Liver (tissue), 3 donors: Measurements from ENCODE around the gene NPPC.

Experiments used
- CTCF ChIP-seq: fragments of 150-350 bp; IDR thresholded peaks from 2 replicates; pipeline ENCODE4 v1.5.1; 2017; ENCODE audit warnings: improper control_type of control experiment, low read depth, low read length; ENCODE audit not compliant: missing input control
- MAX ChIP-seq: IDR thresholded peaks from 2 replicates; pipeline ENCODE4 v1.6.1; 2016; ENCODE audit warnings: antibody characterized with exemption
- REST ChIP-seq: IDR thresholded peaks from 2 replicates; pipeline ENCODE4 v1.6.1; 2016; ENCODE audit warnings: antibody characterized with exemption, mild to moderate bottlenecking
- TAF1 ChIP-seq: conservative IDR thresholded peaks from 2 replicates; pipeline ENCODE4 v1.6.1; 2016; ENCODE audit warnings: antibody characterized with exemption, mild to moderate bottlenecking
- donor health status: healthy.
- donor health status: healthy.

- TF ChIP-seq CTCF (no peak), MAX (no peak), REST (no peak), TAF1 (no peak)
These were observed 767 bp upstream of the NPPC start for GRCh38 chr2:231926761-231927565.
